HG03066 (cell line): Measurements from ENCODE around the gene CNN3.

Experiments used
- ATAC-seq: cut with Tn5 transposase; IDR thresholded peaks from one replicate; pipeline ENCODE4 v1.9.1; 2021; ENCODE audit warnings: low read depth; ENCODE audit not compliant: unreplicated experiment

The CNN3 gene

DNA sequence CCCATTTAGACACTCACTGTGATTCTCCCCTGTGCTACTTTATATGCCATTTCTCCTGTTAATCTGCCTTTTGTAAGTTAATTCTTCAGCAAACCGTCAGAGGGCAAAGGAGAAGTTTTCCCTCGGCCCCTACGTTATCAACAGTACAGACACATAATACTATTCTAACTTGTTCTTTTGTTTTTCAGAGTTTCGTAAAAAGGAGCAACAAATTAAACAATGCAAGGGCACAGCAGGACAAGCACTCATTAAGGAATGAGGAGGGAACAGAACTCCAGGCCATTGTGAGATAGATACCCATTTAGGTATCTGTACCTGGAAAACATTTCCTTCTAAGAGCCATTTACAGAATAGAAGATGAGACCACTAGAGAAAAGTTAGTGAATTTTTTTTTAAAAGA lies 32.3 kb downstream of the CNN3 start:
- ATAC-seq: no peak

DNA sequence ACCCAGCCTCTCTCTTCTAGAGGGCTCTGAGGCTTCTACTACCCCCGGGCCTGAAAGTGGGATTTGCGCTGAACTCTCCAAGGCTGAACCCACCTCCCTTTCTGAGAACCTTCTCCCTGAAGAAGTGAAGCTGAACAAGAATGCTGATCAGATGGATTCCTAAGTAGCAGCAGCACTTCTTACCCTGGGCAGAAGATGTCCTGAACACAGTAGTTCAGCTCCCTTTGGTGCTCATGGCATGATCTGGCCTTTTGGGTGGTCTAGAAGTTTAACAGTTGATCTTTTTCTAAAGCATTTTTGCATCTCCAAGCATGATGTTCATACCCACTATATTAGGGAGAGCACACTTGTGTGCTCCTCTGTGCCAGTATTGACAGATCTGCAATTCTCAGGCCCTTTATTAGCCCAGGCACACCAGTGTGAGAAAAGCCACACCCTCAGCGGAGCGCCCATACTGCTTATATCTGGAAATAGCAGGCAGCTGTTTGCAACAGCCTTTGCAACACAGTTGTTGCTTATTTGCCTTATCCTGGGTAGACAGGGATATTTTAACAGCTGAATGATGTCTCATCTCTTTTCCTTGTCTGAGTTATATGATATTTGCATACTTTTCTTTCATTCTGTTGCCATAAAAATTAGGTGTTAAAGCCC lies 34.2 kb downstream of the CNN3 start:
- no peak for ATAC-seq

DNA sequence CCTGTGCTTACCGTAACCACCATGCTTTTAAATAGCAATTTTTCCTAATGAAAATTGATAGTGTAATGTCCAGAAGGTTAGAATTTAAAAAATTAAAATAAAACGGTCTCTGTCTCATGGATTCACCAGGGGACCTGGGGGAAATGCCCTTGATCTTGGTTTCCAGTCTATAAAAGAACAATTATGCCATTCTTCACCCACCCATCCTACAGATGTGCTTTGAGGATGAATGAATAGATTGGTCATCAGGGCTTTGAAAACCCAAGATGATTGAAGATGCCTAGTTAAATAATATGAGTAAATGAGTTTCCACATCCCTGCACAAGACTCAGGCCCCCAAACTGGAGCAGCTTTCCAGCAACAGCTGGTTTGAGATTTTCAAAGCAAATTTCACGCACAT lies 38.7 kb downstream of the CNN3 start:
- no peak for ATAC-seq

DNA sequence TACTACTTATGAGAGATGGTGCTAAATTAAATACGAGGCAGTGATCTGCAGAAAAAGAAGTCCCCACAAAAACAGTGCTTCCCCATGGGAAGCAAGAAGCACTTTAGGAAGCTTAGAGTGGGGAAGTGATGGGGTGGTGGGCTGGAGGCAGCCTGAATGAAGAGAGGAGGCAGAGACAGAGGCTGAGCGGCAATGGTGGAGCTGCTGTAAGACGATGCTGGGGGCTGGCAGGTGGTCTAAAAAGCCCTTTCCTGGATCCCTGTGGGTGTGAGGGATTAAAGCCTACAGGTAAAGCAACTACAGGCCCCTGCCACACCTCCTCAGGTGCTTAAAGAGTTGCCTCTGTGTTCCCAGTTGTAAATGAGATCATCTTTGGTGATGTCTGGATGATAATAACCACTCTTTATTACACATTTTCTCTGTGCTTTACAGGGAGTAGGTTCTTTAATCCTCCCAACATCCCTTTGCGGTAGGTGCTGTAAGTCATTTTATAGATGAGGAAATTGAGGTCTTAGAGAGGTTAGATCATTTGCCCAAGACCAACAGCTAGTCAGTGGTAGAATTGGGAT lies 39.2 kb downstream of the CNN3 start:
- ATAC-seq: no peak

DNA sequence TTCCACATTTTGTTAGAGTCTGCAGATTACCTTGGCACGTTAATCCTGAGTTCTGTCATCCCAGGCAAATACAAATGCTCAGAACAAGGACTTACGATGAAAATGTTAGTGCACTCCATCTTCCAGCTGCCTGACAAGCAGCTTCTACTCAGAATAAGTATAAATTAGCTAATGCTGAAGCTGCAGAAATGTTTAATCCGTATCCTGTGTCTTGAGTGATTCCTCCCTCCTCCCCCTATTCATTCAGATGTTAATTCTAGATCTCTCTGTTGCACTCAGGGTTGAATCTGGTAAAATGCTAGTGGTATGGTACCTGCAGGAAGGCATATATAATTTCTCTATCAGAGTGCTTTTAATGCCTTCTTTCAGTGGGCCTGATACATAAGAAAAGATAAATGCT lies 39.8 kb downstream of the CNN3 start:
- no peak for ATAC-seq

DNA sequence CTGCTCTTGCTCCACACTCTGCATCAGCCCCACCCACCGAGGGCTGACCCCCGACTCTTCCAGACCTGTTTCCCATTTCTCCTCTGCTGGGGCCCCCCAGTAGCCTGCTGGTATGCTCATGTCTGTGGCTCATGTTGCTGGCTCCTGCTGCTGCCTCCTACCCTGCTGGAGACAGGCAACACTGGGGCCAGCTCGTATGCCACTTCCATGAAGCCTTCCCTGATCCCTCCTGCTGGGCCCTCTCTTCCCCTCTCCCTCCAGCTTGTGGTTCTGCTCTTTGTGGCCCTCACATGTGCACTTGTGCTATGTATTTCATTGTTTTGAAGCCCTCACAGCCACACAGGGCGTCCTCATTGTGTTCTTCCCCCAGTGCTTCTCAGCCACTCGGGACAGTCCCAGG lies 40.5 kb downstream of the CNN3 start:
- ATAC-seq: no peak

DNA sequence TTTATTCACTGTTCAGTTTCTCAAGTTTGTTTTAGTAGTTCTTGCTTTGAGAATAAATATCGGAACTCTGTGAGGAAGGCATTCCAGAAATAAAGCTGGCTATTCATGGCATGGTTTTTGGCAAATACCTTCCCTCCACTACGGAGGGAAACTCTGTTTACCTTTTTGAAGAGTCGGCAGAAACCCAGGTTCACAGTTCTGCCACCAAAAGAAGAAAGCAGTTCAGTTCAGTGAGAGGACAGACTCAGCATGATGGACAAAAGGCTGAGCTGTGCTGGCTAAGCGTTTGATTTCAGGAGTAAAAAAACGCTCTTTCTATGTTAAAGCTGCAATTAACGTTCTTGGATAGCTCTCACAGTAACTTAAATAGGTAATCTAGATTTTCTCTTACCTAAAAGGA lies 42.4 kb downstream of the CNN3 start:
- no peak for ATAC-seq

DNA sequence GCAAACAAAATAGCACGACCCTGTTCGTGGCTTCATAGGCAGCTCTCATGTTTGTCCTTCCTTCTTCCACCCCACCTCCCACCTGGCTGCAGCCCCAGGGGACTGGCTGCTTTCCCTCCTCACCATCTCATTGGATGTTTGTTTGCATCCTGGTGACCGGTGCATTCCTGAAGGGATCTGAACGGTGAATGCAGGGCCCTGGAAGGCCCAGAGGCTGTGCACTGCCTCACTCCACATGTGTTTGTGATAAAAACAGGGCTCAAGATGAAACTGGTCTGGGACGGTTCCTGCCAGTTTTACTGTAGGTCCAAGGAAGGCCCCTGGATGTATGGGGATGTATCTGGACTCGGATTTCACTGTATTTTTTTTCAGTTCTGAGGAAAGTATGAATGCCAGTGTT lies 42.8 kb downstream of the CNN3 start:
- ATAC-seq: no peak

DNA sequence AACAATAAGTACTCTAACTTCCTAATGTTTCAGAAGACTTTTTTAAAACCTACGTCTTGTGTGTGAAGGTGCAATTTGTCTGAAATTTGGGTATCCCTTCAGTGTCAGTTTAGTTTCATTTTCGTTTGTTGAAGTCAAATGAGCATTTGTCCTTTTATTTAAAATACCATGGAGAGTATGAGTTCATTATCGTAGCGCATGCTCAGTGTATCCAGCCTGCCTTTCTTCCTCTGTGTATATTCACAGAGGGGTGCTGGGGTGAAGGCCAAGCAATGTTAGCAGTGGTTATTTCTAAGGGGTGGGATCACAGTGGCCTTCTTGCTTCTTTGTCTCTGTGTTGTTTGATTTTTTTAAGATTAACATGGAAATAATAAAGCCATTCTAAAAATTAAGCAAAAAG lies 43.2 kb downstream of the CNN3 start:
- no peak for ATAC-seq

DNA sequence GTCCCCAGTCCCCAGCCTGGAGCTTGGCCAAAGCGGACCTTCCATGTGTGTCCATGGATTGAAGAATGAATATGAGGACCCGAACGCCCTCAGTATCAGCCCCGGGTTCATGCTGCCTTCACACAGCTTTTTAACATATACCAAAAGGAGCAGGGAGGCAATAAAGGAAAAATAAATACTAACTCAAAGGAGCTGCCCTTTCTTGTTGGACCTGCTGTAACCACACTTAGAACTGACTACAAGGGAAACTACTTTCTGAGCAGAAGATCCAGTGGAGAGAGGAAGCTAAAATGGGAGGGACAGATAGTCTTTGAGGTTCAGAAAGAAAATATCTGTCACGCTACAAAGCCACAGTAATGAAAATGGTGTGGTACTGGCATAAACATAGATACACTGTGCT lies 48.6 kb downstream of the CNN3 start:
- no peak for ATAC-seq

DNA sequence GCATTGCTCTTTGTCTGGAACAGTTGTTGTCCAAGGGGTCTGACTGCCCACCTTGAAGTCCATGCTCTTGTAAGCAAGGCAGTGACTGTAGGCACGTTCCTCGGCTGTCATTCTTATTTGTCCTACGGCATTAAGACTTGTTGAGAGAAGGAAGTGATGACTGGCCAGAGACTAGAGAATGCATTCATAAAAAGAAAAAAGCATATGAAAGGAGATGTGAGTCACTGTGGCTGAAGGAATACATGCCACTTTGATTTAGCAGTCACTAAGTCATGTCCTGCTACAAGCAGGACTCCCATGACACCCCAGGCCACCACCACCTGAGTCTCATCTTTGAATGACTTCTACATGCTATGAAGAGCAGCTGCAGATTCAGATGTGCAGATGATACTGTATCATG lies 50.5 kb downstream of the CNN3 start:
- no peak for ATAC-seq

DNA sequence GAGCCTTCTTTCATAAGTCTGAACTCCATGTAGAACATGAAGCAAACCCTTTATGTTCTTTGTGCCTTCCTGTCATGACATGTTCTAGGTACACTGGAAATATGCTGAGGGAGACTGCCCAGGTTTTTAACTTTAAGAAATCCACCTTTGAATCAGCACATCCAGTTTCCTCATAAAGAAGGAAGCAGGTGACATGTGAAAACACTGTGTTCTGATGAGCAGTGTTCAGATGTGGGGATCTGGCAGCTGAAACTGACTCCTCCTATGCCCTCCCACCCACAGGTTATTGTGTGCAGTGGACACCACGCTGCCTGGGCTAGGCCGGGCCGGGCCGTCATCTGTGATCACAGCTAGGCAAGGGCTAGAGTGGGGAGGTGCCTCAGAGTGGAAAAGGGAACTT lies 51.1 kb downstream of the CNN3 start:
- ATAC-seq: no peak

DNA sequence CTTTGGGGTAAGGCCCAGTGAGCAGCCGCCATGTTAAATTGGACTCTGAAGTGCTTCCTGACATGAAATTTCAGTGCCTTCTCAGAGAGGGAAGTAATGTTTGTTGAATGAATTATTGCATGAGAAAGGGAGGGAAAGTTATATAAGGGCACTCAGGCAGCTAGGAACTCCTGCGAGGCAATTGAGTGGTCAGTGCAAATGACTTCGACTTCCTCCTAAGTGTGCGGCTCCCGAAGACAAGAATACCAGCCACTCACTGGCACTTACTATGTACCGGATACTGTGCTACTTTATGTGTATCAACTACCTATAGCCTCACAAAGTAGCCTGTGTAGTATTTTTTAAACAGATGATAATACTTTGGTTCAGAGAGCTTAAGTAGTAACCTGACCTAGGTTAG lies 52.5 kb downstream of the CNN3 start:
- ATAC-seq: no peak

DNA sequence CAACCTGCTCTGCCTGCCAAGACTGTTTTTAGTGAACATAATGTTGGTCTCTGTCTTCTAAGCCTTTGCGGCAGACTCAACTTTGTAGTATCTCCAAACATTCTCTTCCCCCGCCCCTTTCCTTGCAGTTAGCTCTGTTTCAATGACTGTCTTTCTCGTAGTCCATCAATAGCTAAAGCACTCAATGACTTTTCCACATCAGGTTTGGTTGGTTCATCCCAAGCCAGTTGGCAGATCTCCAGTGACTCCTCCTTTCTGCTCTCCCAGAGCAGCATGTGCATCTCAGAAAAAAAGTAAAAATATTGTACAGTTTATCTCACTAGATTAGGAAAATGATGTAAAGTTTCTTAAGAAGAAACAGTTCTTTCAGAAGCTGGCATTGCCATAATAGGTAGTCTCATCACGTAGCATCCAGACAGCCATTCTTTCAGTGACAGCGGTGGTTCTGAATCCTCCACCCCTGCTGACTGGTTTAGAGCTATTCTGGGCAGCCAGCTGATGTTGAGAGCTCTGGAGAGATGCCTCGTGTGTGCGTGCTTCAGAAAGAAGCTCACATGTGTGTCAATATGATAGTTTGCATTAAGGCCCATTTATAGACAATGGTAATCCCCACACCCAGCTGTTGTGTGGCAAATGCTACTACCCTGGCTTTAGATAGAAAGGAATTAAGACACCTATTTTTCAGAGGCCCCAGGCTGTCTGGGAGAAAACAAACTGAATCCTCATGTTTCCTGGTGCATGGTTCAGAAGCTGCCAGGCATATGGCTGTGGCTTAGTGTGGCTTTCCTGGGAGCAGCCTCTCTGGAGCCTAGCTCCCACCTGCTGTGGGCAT lies 53.2 kb downstream of the CNN3 start:
- ATAC-seq: no peak

DNA sequence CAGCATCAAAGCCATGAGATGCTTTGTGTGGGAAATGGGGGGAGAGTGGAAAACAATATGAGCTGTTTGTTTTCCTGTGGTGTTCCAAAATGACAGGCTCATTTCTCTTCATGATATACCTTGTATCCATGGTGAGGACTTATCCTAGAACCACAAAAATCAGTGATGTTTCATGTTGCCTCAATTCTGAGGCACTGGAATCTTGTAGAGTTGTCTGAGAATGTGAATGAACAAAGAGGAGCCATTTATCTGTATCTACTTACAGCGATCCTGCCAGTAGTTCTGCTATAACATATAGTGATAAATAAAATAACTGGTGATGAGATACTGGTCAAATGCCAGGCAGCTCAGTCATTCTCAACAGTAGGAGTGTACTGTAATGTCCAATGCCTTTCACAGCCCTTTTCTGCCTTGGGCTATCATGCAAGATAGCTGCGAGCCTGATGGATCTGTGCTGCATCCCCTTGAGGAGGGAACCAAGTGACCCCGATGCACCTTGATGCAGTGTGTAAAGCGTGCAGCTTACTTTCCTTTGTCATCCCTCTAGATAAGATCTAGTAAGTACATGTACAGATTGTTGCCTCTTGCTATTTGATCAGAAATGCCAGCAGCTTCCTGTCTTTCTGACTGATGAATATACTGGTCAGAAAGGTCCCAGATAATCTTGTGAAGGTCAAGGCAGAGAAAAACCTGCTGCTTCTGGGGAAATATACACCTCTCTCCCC lies 54.0 kb downstream of the CNN3 start:
- no peak for ATAC-seq

DNA sequence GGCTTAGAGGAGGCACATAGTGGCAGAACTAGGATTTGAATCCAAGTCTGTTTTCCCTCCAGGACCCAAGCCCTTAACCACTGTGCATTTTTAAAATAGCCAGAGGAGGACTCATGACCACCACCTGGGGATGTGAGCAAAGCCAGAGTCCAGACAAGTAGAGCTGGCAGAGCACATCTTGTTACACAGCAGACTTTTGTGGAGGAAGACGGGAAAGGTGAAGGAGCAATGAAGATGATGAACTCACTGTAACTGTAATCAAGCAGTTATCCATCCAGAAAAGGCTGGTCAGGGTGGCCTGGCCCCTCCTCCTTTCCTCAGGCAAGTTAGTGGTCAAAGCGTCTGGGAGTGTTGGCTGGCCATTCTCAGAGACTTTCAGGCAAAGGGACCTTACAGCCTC lies 55.9 kb downstream of the CNN3 start:
- ATAC-seq: no peak

DNA sequence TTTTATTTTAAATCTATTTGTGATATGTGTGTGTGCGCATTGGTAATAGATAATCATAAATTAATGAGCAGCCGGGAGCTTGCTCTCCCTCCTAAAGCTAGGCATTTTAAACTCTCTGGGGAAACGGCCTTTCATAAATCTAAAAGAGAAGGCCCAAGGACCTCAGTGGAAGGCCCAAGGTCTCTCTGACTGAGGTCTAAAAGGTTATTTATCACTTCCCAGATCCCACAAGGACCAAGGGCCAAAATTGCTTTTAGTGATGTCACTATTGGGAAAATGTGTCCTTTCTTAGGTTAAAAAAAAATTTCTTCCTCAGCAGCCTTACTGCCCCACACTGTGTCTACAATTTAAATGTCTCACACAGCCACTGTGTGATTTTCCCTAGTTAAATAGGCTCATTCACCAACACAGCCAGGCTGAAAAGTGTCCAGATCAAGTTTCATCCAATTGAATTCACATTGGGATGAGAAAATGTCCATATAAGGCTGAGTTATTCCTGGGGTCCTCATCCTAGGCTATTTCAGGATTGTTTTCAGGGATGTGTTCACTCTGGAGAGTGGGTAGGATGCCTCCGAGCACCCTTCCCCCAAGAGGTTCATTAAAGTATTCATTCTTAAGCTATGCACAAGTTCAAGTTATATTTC lies 60.6 kb downstream of the CNN3 start:
- no peak for ATAC-seq

DNA sequence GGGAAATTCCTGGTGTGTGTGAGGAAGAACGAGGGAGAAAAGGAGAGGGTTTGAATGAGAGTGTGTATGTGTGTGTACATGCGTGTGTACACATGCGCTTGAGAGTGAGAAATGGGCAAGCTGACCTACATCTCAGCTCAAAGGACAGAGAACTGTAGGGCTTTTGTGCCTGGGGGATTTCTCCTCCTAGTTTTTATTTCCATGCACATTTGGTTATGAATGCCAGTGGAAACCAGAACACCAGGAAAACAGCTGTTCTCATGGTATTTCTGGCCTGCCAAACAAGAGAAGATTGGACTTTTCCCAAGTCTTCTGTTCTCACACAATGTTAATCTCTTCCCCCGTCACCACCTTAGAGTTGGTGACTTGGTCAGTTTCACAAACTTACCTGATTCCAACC lies 61.5 kb downstream of the CNN3 start:
- ATAC-seq: no peak

DNA sequence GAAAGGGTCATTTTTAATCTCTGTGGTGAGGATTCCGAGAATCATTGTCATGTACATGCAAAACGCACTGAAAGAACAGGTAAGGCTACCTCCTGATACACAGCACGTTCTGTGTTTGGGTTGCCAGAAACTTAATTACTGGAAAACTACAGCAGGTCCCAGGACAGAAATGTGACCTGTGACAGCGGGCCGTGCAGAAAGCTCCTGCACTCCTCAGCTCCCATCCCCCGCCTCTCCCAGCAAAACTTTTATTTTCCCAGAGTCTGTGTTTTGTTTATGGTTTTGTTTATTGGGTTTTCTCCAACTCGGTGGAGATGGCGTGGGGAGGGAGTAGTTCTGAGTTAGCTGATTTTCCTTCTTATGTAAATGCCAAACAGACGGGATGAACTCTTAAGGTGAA lies 62.1 kb downstream of the CNN3 start:
- ATAC-seq: no peak

DNA sequence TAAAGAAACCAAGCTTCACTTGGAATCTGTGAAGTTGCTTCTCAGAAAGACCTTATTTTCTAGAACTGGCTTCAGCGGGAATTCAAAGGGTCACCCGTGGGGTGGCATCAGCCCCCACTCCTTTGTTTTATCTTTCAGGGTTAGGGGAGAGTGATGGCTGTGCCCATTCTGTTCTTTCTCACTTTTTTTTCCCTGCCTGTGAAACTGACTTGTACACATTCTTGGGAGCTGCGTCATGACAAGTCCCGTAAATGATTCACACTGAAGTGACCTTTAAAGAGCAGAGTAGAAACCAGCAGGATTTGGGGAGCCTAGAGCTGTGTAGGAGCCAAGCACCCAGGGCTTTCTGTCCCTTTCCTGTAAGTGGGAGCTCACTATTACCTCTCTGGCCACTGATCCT lies 63.0 kb downstream of the CNN3 start:
- ATAC-seq: no peak
